ENCODE results near the gene CNTNAP3B.
"Not testable (repeated sequence)": the region's sequence is repeated elsewhere in the genome, so short reads cannot be mapped to it uniquely, and the experiment has no call there.

GRCh38 chr9:41851848-41852740 lies 277.1 kb downstream of the CNTNAP3B start:
- TF ChIP-seq POLR2A (IDR thresholded peaks at IDR 0.05; ENCODE audit: low read length); RAD21 (conservative IDR thresholded peaks at IDR 0.05 in 1 of 2, IDR thresholded peaks at IDR 0.05 in 1 of 2); PBX3 (IDR thresholded peaks at IDR 0.05); MAZ (IDR thresholded peaks at IDR 0.05; ENCODE audit: borderline replicate concordance, low read depth, low read length); RNF2 (IDR thresholded peaks at IDR 0.05; ENCODE audit: borderline replicate concordance, low read depth); ESRRA (IDR thresholded peaks at IDR 0.05; ENCODE audit: borderline replicate concordance, low read length); SMC3 (IDR thresholded peaks at IDR 0.05); REST (IDR thresholded peaks at IDR 0.05); NFE2L2 (conservative IDR thresholded peaks at IDR 0.05; ENCODE audit: low read length): not testable (repeated sequence)
- TF ChIP-seq, protein P1, sequence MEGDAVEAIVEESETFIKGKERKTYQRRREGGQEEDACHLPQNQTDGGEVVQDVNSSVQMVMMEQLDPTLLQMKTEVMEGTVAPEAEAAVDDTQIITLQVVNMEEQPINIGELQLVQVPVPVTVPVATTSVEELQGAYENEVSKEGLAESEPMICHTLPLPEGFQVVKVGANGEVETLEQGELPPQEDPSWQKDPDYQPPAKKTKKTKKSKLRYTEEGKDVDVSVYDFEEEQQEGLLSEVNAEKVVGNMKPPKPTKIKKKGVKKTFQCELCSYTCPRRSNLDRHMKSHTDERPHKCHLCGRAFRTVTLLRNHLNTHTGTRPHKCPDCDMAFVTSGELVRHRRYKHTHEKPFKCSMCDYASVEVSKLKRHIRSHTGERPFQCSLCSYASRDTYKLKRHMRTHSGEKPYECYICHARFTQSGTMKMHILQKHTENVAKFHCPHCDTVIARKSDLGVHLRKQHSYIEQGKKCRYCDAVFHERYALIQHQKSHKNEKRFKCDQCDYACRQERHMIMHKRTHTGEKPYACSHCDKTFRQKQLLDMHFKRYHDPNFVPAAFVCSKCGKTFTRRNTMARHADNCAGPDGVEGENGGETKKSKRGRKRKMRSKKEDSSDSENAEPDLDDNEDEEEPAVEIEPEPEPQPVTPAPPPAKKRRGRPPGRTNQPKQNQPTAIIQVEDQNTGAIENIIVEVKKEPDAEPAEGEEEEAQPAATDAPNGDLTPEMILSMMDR (IDR thresholded peaks at IDR 0.05) = not testable (repeated sequence)
- TF ChIP-seq, protein P2, sequence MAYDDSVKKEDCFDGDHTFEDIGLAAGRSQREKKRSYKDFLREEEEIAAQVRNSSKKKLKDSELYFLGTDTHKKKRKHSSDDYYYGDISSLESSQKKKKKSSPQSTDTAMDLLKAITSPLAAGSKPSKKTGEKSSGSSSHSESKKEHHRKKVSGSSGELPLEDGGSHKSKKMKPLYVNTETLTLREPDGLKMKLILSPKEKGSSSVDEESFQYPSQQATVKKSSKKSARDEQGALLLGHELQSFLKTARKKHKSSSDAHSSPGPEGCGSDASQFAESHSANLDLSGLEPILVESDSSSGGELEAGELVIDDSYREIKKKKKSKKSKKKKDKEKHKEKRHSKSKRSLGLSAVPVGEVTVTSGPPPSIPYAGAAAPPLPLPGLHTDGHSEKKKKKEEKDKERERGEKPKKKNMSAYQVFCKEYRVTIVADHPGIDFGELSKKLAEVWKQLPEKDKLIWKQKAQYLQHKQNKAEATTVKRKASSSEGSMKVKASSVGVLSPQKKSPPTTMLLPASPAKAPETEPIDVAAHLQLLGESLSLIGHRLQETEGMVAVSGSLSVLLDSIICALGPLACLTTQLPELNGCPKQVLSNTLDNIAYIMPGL (CRISPR knock-in tag; IDR thresholded peaks at IDR 0.05; ENCODE audit: borderline replicate concordance) = not testable (repeated sequence)

Data from A549 (cell line).